ENCODE measurements around the gene SPRR5.

GRCh38 chr1:152968248-152968647 is 21.2 kb downstream of the SPRR5 start:
- no peak for TF ChIP-seq EZH2 (IDR thresholded peaks at IDR 0.05; ENCODE audit: low read length)
- no peak for TF ChIP-seq CTCF (optimal IDR thresholded peaks at IDR 0.05 in 1 of 3, IDR thresholded peaks at IDR 0.05 in 1 of 3, conservative IDR thresholded peaks at IDR 0.05 in 1 of 3; ENCODE audit: extremely low read depth in 1 of 3, insufficient read depth in 2 of 3, low read length in 3 of 3)

All from keratinocyte (primary cell).